Measurements from ENCODE around the gene C3orf52.
"Not testable (repeated sequence)": the region's sequence is repeated elsewhere in the genome, so short reads cannot be mapped to it uniquely, and the experiment has no call there.

Gene C3orf52

DNA sequence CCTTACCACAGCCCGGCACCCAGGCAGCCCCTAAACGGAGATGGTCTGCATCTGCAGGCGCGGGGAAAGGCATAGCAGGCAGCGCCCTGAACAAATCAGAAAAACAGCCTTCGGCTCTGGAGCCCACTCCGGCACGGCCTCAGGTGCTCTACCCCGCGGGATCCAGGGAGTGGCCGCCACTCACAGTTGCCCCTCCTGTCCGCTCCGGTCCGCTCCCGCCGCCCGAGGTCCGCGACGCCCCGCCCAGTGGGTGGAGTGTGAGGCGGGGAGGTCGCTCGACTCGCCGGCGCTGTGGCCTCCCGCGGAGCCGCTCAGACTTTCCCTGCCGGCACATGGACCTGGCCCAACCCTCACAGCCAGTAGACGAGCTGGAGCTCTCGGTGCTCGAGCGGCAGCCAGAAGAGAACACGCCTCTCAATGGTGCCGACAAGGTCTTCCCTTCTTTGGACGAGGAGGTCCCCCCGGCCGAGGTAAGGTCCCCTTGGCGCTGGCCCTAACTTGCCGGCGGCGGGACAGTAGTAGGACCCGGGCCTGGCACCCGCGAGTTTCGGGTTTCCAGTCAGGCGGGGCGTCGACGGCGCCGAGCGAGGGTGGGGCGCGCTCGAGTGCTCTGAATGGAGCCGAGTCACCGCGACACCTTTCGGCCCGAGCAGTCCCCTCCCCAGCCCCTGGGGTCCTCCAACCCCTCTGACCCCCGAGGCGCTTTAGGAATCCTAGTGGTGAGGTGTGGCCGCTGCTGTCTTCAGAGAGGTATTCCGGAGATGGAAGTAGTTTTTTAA, at the start of gene C3orf52:
C3orf52 (plus strand) TSS at position 314 of the 779 bp plus-strand sequence; CDS start at position 333, 19 bp downstream.
- TF ChIP-seq JUND (IDR thresholded peaks at IDR 0.05; ENCODE audit: low read depth), result no peak
- in situ Hi-C loops (cut with HindIII; ENCODE audit: low pct_unique_long_range_greater_than_20kb, low sequenced_read_pairs), result no loop called here
- peak; percentile 91 to 92 for DNase-seq (ENCODE audit: low read depth in 1 of 2, low spot score in 1 of 2)

DNA sequence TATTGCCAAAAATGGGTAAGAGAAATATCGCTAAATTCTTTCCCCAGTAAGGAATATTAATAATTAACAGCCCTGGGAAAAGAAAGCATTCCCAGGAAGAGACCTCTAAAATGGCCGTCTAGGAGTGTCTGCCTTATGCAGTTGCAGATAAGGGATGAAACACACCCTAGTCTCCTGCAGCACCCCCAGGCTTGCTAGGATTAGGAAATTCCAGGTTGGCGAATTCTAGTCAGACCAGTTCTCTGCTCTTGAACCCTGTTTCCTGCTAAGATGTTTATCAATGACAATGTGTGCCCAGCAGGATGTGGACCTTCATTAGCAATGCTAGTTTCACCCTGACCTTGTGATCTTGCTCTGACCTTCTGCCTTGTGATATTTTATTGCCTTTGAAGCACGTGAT, 49.0 kb upstream of the C3orf52 start:
- in situ Hi-C loops (cut with HindIII; ENCODE audit: low pct_unique_long_range_greater_than_20kb, low sequenced_read_pairs); DNase-seq (ENCODE audit: low read depth in 1 of 2, low spot score in 1 of 2): not testable (repeated sequence)

DNA sequence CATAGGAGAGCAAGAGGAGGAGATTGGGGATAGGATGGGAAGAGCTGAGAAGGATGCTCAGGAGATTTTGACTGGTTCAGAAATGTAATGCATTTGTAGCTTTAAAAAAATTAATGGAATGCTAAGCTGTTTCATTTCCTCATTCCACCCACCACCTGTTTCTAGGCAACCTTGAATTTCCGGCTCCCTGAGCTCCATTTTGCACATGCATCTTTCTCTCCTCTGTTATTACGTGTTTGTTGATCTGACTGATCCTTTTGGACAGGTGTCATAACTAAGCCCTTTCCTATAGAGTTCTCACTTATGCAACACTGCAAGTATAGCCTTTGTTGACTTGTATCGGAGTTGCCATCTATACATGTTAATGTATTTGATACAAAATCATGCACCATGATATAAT, 47.3 kb upstream of the C3orf52 start:
- DNase-seq (ENCODE audit: low read depth in 1 of 2, low spot score in 1 of 2), result peak; percentile 8 to 55
- no peak for TF ChIP-seq JUND (IDR thresholded peaks at IDR 0.05; ENCODE audit: low read depth)
- in situ Hi-C loops (cut with HindIII; ENCODE audit: low pct_unique_long_range_greater_than_20kb, low sequenced_read_pairs), result no loop called here

GRCh38 chr3:112041321-112041720, 44.9 kb upstream of the C3orf52 start:
- no peak for TF ChIP-seq JUND (IDR thresholded peaks at IDR 0.05; ENCODE audit: low read depth)
- no peak for DNase-seq (ENCODE audit: low read depth in 1 of 2, low spot score in 1 of 2)
- in situ Hi-C loops (cut with HindIII; ENCODE audit: low pct_unique_long_range_greater_than_20kb, low sequenced_read_pairs), result no loop called here

DNA sequence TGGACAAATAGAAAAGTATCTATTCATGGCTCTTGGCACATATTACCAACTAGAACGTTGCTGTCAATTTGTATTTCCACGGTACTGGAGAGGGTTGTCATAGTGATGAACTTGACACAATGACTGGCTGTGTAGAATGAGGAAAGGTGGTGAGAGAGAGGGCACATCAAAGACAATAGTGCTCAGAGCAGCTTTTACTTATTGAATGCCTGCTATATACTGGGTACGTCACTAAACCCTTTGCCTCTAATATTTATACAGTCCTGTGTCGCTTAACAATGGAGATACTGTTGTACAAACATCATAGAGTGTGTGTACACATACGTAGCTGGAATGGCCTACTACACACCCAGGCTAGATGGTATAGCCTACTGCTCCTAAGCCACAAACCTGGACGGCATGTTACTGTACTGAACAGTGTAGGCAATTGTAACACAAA, 43.3 kb upstream of the C3orf52 start:
- DNase-seq (ENCODE audit: low read depth in 1 of 2, low spot score in 1 of 2), result peak in 1 of 2 experiments; percentile 28
- in situ Hi-C loops (cut with HindIII; ENCODE audit: low pct_unique_long_range_greater_than_20kb, low sequenced_read_pairs), result no loop called here
- TF ChIP-seq JUND (IDR thresholded peaks at IDR 0.05; ENCODE audit: low read depth), result no peak

- TF ChIP-seq JUND (IDR thresholded peaks at IDR 0.05; ENCODE audit: low read depth), result no peak
- in situ Hi-C loops (cut with HindIII; ENCODE audit: low pct_unique_long_range_greater_than_20kb, low sequenced_read_pairs), result no loop called here
- peak; percentile 43 to 84 for DNase-seq (ENCODE audit: low read depth in 1 of 2, low spot score in 1 of 2)
Observed at GRCh38 chr3:112043621-112044201, 42.5 kb upstream of the C3orf52 start.

GRCh38 chr3:112046599-112046998, 39.6 kb upstream of the C3orf52 start:
- TF ChIP-seq JUND (IDR thresholded peaks at IDR 0.05; ENCODE audit: low read depth), result no peak
- in situ Hi-C loops (cut with HindIII; ENCODE audit: low pct_unique_long_range_greater_than_20kb, low sequenced_read_pairs), result no loop called here
- no peak for DNase-seq (ENCODE audit: low read depth in 1 of 2, low spot score in 1 of 2)

- no peak for DNase-seq (ENCODE audit: low read depth in 1 of 2, low spot score in 1 of 2)
- TF ChIP-seq JUND (IDR thresholded peaks at IDR 0.05; ENCODE audit: low read depth), result no peak
- in situ Hi-C loops (cut with HindIII; ENCODE audit: low pct_unique_long_range_greater_than_20kb, low sequenced_read_pairs), result no loop called here
Observed at GRCh38 chr3:112047264-112047663, 38.9 kb upstream of the C3orf52 start.

- in situ Hi-C loops (cut with HindIII; ENCODE audit: low pct_unique_long_range_greater_than_20kb, low sequenced_read_pairs), result no loop called here
- TF ChIP-seq JUND (IDR thresholded peaks at IDR 0.05; ENCODE audit: low read depth), result no peak
- DNase-seq (ENCODE audit: low read depth in 1 of 2, low spot score in 1 of 2), result no peak
Observed at GRCh38 chr3:112048911-112049310, 37.3 kb upstream of the C3orf52 start.

GRCh38 chr3:112053229-112053628, 33.0 kb upstream of the C3orf52 start:
- in situ Hi-C loops (cut with HindIII; ENCODE audit: low pct_unique_long_range_greater_than_20kb, low sequenced_read_pairs), result no loop called here
- no peak for TF ChIP-seq JUND (IDR thresholded peaks at IDR 0.05; ENCODE audit: low read depth)
- DNase-seq (ENCODE audit: low read depth in 1 of 2, low spot score in 1 of 2), result no peak

DNA sequence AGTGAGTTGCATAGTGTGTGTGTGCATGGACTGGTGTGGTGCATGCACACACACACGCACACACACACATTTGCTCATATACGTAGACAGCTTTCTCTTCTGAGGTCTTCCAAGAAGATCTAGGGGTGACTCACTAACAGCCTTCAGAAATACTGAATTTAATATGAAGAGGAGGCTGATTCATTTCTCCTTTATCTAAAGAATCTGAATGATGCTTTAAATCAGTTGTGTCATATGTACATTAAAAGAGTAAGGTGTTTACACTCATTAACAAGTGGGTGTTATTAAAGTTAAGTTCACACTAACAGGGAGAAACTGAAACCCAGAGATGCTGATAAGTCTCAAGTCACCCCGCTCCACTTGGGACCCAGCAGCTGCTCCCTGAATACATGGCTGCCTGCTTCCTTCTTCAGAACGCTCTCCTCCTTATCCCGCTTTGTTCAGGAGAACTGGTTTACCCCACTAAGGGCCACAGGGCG, 29.7 kb upstream of the C3orf52 start:
- in situ Hi-C loops (cut with HindIII; ENCODE audit: low pct_unique_long_range_greater_than_20kb, low sequenced_read_pairs), result no loop called here
- TF ChIP-seq JUND (IDR thresholded peaks at IDR 0.05; ENCODE audit: low read depth), result no peak
- peak in 1 of 2 experiments; percentile 30 for DNase-seq (ENCODE audit: low read depth in 1 of 2, low spot score in 1 of 2)

DNA sequence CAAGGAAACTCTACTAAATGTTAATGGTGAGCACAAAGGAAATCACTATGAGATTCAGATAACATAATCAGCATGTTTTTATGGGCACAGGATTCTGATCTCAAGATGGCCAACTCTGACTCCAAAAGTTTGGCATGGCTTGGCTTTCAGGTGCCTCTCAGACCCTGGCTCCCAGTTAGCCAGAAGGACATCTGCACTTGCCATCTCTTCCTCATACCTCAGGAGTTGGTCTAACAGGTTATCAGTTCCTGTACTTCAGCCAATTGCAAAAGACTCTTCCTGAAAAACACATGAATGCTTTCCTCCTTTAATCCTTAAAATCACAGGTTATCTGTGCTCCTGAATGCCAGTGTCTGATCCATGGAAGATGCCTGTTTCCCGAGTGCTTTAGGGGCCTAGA, 26.7 kb upstream of the C3orf52 start:
- in situ Hi-C loops (cut with HindIII; ENCODE audit: low pct_unique_long_range_greater_than_20kb, low sequenced_read_pairs), result no loop called here
- TF ChIP-seq JUND (IDR thresholded peaks at IDR 0.05; ENCODE audit: low read depth), result no peak
- DNase-seq (ENCODE audit: low read depth in 1 of 2, low spot score in 1 of 2), result peak in 1 of 2 experiments; percentile 28

- in situ Hi-C loops (cut with HindIII; ENCODE audit: low pct_unique_long_range_greater_than_20kb, low sequenced_read_pairs), result no loop called here
- DNase-seq (ENCODE audit: low read depth in 1 of 2, low spot score in 1 of 2), result no peak
- TF ChIP-seq JUND (IDR thresholded peaks at IDR 0.05; ENCODE audit: low read depth), result no peak
Observed at GRCh38 chr3:112061152-112061551, 25.0 kb upstream of the C3orf52 start.

DNA sequence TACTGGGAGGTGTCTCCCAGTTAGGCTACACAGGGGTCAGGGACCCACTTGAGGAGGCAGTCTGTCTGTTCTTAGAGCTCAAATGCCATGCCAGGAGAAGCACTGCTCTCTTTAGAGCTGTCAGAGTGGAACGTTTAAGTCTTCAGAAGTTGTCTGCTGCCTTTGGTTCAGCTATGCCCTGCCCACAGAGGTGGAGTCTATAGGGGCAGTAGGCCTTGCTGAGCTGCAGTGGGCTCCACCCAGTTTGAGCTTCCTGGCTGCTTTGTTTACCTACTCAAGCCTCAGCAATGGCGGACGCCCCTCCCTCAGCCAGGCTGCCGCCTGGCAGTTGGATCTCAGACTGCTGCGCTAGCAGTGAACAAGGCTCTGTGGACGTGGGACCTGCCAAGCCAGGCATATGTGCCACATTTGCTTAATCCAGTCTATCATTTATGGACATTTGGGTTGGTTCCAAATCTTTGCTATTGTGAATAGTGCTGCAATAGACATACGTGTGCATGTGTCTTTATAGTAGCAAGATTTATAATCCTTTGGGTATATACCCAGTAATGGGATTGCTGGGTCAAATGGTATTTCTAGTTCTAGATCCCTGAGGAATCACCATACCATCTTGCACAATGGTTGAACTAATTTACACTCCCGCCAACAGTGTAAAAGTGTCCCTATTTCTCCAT, 13.7 kb upstream of the C3orf52 start:
- in situ Hi-C loops (cut with HindIII; ENCODE audit: low pct_unique_long_range_greater_than_20kb, low sequenced_read_pairs); DNase-seq (ENCODE audit: low read depth in 1 of 2, low spot score in 1 of 2): not testable (repeated sequence)
